Neural cell (in vitro differentiated cells): Measurements from ENCODE around the gene CCDC17. TPM values are rescaled to one million over a fixed set of nuclear protein-coding genes. Genes with fewer than 3 reads are reported as not detected.

Source experiments
- H2AFZ ChIP-seq: fragments of 200-600, 300-800 bp; sonication (generic), shearing (Covaris generic); 2 replicates; pipeline ENCODE4 v1.6.0; 2014; ENCODE audit warnings: low read depth, mild to moderate bottlenecking, antibody characterized with exemption, low read length, moderate library complexity
- H3F3A ChIP-seq: fragments of 200-600 bp; shearing (Covaris generic); 2 replicates; pipeline ENCODE4 v1.6.1; 2016; ENCODE audit warnings: mild to moderate bottlenecking, moderate library complexity, mixed read lengths, antibody characterized with exemption, low read length; ENCODE audit not compliant: insufficient read depth, poor library complexity, severe bottlenecking
- H3K27ac ChIP-seq: fragments of 200-600, 300-800 bp; sonication (generic), shearing (Covaris generic); 2 replicates; pipeline ENCODE4 v1.5.1; 2014; ENCODE audit warnings: mild to moderate bottlenecking, low read length, moderate library complexity
- H3K27me3 ChIP-seq: fragments of 300-800, 200-600 bp; sonication (generic), shearing (Covaris generic); 2 replicates; pipeline ENCODE4 v1.6.0; 2014; ENCODE audit warnings: mild to moderate bottlenecking, low read depth, low read length, moderate library complexity; ENCODE audit not compliant: insufficient read depth
- H3K36me3 ChIP-seq: fragments of 300-800, 200-600 bp; sonication (generic), shearing (Covaris generic); 2 replicates; pipeline ENCODE4 v1.5.1; 2014; ENCODE audit warnings: mild to moderate bottlenecking, antibody characterized with exemption, low read length, moderate library complexity; ENCODE audit not compliant: insufficient read depth
- H3K4me2 ChIP-seq: fragments of 300-800, 200-600 bp; sonication (generic), shearing (Covaris generic); 2 replicates; pipeline ENCODE4 v1.6.0; 2014; ENCODE audit warnings: mild to moderate bottlenecking, low read length
- H3K4me3 ChIP-seq: fragments of 300-800, 200-600 bp; sonication (generic), shearing (Covaris generic); 2 replicates; pipeline ENCODE4 v1.5.1; 2014; ENCODE audit warnings: mild to moderate bottlenecking, low read length, moderate library complexity
- H3K79me2 ChIP-seq: fragments of 200-600 bp; shearing (Covaris generic); replicated peaks from 2 replicates; pipeline ENCODE4 v1.6.0; 2014; ENCODE audit warnings: mild to moderate bottlenecking, low read length, moderate library complexity; ENCODE audit not compliant: insufficient read depth
- H3K9ac ChIP-seq: fragments of 300-800, 200-600 bp; sonication (generic), shearing (Covaris generic); 2 replicates; pipeline ENCODE4 v1.6.1; 2016; ENCODE audit warnings: mild to moderate bottlenecking, low read length, mixed read lengths
- H3K9me2 ChIP-seq: fragments of 200-600 bp; shearing (Covaris generic); 2 replicates; pipeline ENCODE4 v1.6.1; 2016; ENCODE audit warnings: mild to moderate bottlenecking, low read length, mixed read lengths; ENCODE audit not compliant: insufficient read depth
- H3K9me3 ChIP-seq: fragments of 200-600, 300-800 bp; sonication (generic), shearing (Covaris generic); 2 replicates; pipeline ENCODE4 v1.6.1; 2016; ENCODE audit warnings: mild to moderate bottlenecking, mixed run types, low read length, moderate library complexity, mixed read lengths
- H4K20me1 ChIP-seq: fragments of 200-600 bp; shearing (Covaris generic); 2 replicates; pipeline ENCODE4 v1.6.1; 2016; ENCODE audit warnings: mild to moderate bottlenecking, mixed run types; ENCODE audit not compliant: insufficient read depth
- CTCF ChIP-seq: fragments of 450-650 bp; IDR thresholded peaks from 2 replicates; pipeline ENCODE4 v1.5.1; 2014; ENCODE audit warnings: antibody characterized with exemption, mild to moderate bottlenecking, moderate library complexity; ENCODE audit not compliant: poor library complexity, severe bottlenecking
- EP300 ChIP-seq: fragments of 450-650 bp; conservative IDR thresholded peaks from 2 replicates; pipeline ENCODE4 v1.6.1; 2014; ENCODE audit warnings: antibody characterized with exemption, mild to moderate bottlenecking, moderate library complexity; ENCODE audit not compliant: poor library complexity, severe bottlenecking
- EZH2 ChIP-seq: fragments of 200-600, 300-800 bp; shearing (Covaris generic), sonication (generic); IDR thresholded peaks from 2 replicates; pipeline ENCODE4 v1.6.1; 2014; ENCODE audit warnings: antibody characterized with exemption, low read length, borderline replicate concordance, mild to moderate bottlenecking; ENCODE audit not compliant: insufficient read depth, poor library complexity, severe bottlenecking
- MXI1 ChIP-seq: fragments of 450-650 bp; conservative IDR thresholded peaks from 2 replicates; pipeline ENCODE4 v1.6.1; 2014; ENCODE audit warnings: antibody characterized with exemption, mild to moderate bottlenecking; ENCODE audit not compliant: poor library complexity, severe bottlenecking
- POLR2AphosphoS5 ChIP-seq: IDR thresholded peaks from 2 replicates; pipeline ENCODE4 v1.6.1; 2012
- RAD21 ChIP-seq: fragments of 450-650 bp; conservative IDR thresholded peaks from 2 replicates; pipeline ENCODE4 v1.6.1; 2014; ENCODE audit warnings: antibody characterized with exemption, mild to moderate bottlenecking, moderate library complexity
- SMC3 ChIP-seq: fragments of 450-650 bp; conservative IDR thresholded peaks from 2 replicates; pipeline ENCODE4 v1.6.1; 2014; ENCODE audit warnings: antibody characterized with exemption, mild to moderate bottlenecking, moderate library complexity; ENCODE audit not compliant: poor library complexity
- TAF1 ChIP-seq: IDR thresholded peaks from 2 replicates; pipeline ENCODE4 v1.6.1; 2012; ENCODE audit warnings: low read depth
- polyA minus RNA-seq: library from RNA; depleted of rRNA, polyadenylated mRNA; stranded (reverse); fragments of >200 nt; gene quantifications from 2 replicates; pipeline ENCODE4 v1.2.3, GENCODE V29; 2014
- polyA plus RNA-seq: library from polyadenylated mRNA; depleted of rRNA; stranded (reverse); fragments of >200 nt; gene quantifications from 2 replicates; pipeline ENCODE4 v1.2.3, GENCODE V29; 2014
- TF ChIP-seq, protein P1 (sequence below): IDR thresholded peaks from 2 replicates; pipeline ENCODE4 v1.6.1; 2012; ENCODE audit warnings: borderline replicate concordance

CCDC17 gene
- polyA plus RNA-seq (0.34 and 1.1 TPM in 2 replicates), polyA minus RNA-seq (2.0 and 2.2 TPM in 2 replicates)

- Histone ChIP-seq H3K9ac (no peak within 1 kb of the TSS), H3K4me3 (no peak within 1 kb of the TSS), H3K27ac (no peak within 1 kb of the TSS), H3F3A (no peaks in the 10 kb centered on the region), H3K4me2 (no peak within 1 kb of the TSS), H3K79me2 (no peaks in the 10 kb centered on the region), H3K36me3 (peaks cover 3% of the 10 kb centered on the region), H4K20me1 (no peaks in the 10 kb centered on the region), H3K9me2 (no peaks in the 10 kb centered on the region), H3K27me3 (no peaks in the 10 kb centered on the region), H3K9me3 (no peaks in the 10 kb centered on the region), H2AFZ (no peak within 1 kb of the TSS)
- no peak for TF ChIP-seq RAD21
- no peak for TF ChIP-seq POLR2AphosphoS5
- no peak for TF ChIP-seq TAF1
- no peak for TF ChIP-seq CTCF
- no peak for TF ChIP-seq EZH2
- TF ChIP-seq SMC3, result no peak
- TF ChIP-seq EP300, result no peak
- TF ChIP-seq MXI1, result no peak
- TF ChIP-seq, protein P1, sequence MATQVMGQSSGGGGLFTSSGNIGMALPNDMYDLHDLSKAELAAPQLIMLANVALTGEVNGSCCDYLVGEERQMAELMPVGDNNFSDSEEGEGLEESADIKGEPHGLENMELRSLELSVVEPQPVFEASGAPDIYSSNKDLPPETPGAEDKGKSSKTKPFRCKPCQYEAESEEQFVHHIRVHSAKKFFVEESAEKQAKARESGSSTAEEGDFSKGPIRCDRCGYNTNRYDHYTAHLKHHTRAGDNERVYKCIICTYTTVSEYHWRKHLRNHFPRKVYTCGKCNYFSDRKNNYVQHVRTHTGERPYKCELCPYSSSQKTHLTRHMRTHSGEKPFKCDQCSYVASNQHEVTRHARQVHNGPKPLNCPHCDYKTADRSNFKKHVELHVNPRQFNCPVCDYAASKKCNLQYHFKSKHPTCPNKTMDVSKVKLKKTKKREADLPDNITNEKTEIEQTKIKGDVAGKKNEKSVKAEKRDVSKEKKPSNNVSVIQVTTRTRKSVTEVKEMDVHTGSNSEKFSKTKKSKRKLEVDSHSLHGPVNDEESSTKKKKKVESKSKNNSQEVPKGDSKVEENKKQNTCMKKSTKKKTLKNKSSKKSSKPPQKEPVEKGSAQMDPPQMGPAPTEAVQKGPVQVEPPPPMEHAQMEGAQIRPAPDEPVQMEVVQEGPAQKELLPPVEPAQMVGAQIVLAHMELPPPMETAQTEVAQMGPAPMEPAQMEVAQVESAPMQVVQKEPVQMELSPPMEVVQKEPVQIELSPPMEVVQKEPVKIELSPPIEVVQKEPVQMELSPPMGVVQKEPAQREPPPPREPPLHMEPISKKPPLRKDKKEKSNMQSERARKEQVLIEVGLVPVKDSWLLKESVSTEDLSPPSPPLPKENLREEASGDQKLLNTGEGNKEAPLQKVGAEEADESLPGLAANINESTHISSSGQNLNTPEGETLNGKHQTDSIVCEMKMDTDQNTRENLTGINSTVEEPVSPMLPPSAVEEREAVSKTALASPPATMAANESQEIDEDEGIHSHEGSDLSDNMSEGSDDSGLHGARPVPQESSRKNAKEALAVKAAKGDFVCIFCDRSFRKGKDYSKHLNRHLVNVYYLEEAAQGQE, result no peak
These were observed at the start of gene CCDC17 for GRCh38 chr1:45623972-45624371. CCDC17 (minus strand) TSS chr1:45624054; CDS start chr1:45623909, 145 bp downstream.

DNA sequence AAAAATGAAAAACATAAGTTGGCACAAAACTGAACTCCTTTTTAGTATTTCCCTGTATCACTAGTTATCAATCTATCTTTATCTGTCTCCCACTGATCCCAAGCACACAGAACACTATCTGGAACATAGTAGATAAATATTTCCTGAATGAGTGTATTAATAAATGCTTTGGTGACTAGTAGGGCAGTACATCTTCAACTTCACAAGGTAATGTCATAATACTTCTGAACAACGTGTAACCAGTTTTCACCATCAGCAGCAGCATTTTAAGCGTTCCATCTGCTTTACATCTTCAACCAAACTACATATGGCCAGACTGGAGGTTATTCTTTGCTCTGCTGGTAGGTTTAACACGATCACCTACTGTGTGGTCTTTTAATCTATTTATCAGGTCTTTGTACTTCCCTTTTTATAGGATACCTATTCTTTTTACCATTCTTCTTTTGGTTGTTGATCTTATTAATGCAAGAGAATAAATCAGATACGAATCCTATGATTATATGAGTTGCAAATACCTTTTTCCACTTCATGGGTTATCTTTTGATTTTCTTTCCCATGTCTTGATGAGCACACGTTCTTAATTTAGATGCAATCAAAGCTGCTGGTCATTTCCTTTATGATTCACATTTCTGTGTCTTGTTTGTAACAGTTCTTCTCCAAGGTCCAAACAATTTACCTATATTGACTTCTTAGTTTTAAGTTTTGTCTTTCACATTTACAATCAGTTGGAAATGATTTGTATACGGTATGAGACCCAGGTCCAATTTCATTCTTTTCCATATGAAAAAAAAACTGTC, 46.2 kb upstream of the CCDC17 start:
- no peak overlapping the region for H2AFZ ChIP-seq
- no peaks in the 10 kb centered on the region for H3K9me3 ChIP-seq
- no peaks in the 10 kb centered on the region for H3K9me2 ChIP-seq
- no peaks in the 10 kb centered on the region for H4K20me1 ChIP-seq
- no peaks in the 10 kb centered on the region for H3F3A ChIP-seq
- no peak overlapping the region for H3K9ac ChIP-seq
- no peak for TF ChIP-seq MXI1
- no peak for TF ChIP-seq SMC3
- TF ChIP-seq CTCF, result no peak
- TF ChIP-seq TAF1, result no peak
- no peak for TF ChIP-seq EP300
- no peak for TF ChIP-seq EZH2
- no peak for TF ChIP-seq RAD21
- no peak for TF ChIP-seq POLR2AphosphoS5
- TF ChIP-seq, protein P1, result no peak
- H3K4me2 ChIP-seq, result no peak overlapping the region
- H3K36me3 ChIP-seq, result no peaks in the 10 kb centered on the region
- no peak overlapping the region for H3K27ac ChIP-seq
- H3K27me3 ChIP-seq, result no peaks in the 10 kb centered on the region
- H3K79me2 ChIP-seq, result peaks cover 76% of the 10 kb centered on the region
- no peak overlapping the region for H3K4me3 ChIP-seq
